Superior temporal gyrus (tissue), 1 donor: ENCODE data around the gene RHPN2.
"Not testable (repeated sequence)": the region's sequence is repeated elsewhere in the genome, so short reads cannot be mapped to it uniquely, and the experiment has no call there.

Experiments
- DNase-seq: peaks from one replicate; pipeline ENCODE4 v3.0.0-alpha.2; 2016; ENCODE audit errors: extremely low spot score

Gene RHPN2

DNA sequence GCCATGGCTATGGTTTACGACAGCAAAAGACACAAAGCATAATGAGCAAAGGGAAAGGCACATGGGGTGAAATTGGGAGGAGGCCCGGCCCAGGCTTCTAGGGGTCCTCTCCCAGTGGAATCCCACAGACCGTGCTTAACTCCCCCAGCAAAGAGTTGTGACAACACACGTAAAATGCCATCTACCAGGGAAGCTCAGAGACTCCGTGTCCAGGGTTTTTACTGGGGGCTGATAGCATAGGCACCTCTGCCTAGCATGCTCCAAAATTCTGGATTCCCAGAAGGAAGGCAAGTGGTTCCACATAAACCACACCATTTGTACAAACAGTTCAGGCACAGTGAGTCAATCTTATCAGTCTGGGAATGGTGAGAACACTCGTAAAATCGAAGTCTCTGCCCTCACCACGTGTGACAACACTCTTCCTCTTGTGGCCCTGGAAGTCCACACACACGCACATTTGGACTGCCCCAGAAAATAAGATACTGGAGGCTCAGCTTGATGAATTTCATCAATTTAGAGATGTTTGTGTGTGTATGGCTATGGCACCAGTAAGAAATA lies 34.9 kb downstream of the RHPN2 start:
- no peak for DNase-seq

DNA sequence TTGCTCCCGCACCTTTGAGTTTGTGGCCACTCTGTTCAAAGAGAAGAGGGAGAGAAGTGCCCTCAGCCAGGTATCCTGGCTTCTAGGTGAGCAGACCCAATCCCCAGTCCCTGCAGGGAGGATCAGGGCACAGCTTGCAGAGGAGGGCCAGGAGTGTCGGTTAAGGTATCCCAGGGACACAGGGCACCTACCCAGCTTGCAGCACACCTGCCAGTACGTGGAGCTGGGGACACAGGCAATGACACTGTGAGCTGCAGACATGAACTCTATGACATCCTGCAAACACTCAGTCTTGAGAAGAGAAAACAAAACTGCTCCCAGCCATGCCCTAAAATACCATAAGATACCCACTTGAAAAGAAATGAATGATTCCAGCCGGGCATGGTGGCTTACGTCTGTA lies 38.1 kb downstream of the RHPN2 start:
- not testable (repeated sequence) for DNase-seq

DNA sequence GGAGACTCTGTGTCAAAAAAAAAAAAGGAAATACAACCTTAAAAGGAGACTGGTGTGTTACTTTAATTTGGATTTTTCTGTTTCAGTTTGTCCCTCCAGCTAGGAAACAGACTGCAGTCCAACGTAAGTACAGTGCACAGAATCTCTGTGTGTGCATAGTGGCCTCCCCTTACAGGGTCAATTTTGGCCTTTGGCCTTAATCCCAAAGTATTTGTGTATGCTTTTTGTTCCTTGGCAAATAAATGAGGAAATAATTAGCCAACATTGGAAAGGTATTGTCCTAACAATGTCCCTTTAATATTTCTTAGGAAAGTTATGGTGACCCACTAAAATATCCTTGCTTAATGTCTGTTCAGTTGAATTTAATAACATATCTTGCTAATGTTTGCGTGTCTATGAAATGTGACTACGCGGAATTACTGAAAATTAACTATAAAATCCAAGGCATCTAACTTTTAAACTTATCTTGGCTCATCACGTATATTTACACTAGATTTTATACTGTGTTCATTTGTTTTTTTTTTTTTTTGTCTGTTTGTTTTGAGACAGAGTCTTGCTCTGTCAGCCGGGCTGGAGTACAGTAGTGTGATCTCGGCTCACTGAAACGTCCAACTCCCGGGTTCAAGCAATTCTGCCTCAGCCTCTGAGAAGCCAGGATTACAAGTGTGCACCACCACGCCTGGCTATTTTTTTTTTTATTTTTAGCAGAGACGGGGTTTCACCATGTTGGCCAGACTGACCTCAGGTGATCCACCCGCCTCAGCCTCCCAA lies 39.0 kb downstream of the RHPN2 start:
- not testable (repeated sequence) for DNase-seq

DNA sequence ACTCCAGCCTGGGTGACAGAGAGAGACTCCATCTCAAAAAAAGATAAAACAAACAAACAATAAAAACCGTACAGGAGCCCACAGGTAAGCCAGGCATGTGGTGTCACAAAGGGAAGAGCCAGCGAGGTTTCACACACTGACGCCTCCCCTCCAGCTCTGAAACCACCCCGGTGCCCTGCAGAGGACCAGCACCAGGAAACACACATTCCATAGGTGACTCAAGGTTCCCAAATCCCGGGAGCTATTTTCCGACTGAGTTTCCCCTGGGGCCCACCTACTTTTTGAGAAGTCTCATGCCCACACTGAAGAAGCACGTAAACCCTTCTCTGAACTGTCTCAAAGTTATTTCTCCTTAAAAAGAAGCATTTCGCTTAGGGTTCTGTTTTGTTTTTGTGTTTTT lies 40.3 kb downstream of the RHPN2 start:
- no peak for DNase-seq

DNA sequence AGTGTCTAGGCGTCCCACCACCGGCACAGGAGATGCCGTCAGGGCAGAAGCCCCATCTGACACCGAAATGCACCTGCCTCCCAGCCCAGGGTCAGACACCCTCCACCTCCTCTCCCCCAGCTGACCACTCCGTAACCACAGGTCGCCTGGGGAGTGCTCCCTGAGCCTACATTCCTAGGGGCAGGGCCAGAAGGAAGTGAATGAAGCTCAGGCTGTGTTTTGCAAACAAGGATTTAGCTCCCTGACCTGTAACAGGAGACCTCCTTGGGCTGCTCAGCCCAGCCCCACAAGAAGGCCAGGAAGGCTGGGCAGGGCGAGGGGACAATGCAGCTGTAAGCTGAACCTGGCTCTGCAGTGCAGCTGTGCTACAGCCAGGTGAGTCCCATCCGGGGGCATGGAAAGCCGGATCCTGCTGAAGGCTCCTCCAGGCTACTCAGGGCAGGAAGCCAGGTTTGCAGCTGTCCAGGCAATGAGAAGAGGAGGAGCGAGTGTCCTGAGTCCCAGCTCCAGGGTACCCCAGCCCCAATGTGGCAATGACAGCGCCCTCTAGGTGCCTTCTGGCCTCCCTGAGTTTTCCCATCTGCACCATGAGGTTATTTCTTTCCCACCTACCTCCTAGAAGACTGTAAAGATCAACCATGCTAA lies 42.1 kb downstream of the RHPN2 start:
- DNase-seq = no peak

DNA sequence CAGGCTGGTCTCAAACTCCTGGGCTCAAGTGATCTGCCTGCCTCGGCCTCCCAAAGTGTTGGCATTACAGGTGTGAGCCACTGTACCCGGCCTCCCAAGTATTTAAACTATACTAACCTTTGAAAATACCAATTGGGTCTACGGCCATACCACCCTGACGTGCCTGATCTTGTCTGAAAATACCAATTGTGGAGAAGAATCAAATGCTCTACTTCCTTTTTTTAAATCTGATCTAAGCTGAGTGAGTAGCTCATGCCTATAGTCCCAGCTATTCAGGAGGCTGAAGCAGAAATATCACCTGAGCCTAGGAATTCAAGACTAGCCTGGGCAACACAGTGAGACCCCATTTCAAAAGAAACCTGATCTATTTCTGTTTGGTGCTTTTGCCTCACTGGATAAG lies 53.8 kb downstream of the RHPN2 start:
- not testable (repeated sequence) for DNase-seq

DNA sequence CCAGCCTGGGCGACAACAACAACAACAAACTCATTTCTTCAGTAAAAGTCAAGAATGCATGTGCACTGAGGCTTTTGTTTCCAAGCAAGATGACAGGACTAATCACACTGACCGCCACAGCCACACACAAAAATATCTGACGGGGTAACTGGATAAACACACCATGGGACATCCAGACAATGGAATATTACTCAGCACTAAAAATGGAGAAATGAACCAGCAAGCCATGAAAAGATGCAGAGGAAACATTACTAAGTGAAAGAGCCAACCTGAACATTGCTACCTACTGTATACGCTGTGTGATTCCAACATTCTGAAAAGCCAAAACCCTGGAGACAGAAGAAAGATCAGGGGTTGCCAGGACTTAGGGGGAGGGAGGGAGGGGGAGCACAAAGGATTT lies 56.0 kb downstream of the RHPN2 start:
- no peak for DNase-seq

DNA sequence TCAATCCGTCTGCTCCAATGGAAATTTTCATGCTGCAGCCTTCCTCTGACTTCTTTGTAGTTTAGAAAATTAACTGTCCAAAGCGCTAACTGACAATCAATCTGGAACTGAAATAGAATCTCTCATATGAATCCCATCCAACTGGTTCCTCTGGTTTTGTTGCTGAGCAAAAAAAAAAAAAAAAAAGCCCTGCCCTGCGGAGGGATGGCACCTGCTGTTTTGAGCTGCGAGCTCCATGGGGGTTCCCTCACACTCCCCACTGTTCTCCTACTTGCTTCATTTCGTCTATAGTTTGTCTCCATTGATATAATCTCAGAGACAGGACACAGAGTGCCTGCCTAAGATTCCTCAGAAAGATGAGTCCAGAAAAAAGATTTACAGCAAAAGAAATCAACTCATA lies 59.2 kb downstream of the RHPN2 start:
- no peak for DNase-seq

DNA sequence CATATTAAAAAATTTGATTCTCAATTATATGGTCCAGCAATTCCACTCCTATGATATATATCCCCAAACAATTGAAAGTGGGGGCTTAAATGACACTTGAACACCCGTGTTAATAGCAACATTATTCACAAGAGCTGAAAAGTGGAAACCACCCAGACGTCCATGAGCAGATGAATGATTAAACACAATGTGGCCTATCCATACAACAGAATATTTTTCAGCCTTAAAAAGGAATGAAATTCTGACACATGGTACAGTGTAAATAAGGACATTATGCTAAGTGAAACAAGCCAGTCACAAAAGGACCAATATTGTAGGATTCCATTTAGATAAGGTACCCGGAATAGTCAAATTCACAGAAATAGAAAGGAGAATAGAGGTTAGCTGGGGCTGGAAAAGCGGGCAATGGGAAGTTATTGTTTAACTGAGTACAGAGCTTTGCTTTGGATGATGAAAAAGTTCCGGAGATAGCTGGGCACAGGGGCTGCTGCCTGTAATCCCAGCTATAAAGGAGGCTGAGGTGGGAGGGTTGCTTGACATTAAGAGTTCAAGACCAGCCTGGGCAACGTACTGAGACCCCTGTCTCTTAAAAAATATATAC lies 61.2 kb downstream of the RHPN2 start:
- not testable (repeated sequence) for DNase-seq

DNA sequence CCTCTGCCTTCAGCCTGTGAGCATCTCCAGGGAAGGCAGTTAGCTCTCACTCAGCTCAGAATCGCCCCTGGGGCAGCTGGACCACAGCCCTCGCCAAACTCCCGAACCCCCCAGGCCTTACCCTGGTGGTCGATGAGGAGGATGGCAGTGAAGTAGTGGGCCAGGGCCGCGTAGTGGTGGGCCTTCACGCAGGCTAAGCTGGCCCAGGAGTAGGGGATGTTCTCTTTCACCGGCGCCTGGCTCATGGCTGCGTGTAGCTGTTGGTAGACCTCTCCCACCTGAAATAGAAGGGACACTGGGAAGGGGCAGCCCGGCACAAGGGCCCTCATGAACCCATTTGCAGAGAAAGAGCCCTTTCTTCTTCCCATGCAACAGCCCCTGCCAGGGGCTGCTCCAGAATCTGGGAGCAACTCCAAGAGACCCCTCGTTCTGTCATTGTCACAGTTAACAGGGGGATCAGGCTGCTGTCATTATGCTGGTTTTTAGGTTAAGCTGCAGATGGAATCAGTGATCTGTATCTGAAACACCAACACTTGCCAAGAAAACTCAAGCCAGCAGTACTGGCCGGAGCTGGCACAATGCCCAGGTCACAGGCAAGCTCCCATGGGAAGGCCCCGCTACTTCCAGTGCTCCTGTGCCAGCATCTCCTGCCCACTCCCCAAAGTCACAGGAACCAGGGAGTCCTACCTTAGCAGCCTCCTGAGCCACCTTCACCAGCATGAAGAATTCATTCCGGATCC lies 62.4 kb downstream of the RHPN2 start:
- peak; percentile 9 for DNase-seq

DNA sequence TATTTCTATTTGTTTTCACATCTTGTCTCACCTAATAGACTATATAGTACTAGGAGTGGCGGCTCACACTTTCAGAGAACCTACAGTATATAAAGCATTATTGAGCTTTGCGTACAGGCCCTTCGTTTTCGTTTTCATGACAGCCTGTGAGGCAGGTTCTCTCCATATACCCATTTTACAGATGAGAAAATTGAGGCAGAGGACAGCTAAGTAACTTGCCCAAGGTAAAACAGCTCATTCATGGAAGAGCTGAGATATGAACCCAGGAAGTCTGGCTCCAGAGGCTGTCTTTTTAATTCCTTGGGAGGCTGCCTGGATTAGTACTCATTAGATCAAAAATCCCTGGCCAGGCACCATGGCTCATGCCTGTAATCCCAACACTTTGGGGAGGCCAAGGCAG lies 63.8 kb downstream of the RHPN2 start:
- no peak for DNase-seq

DNA sequence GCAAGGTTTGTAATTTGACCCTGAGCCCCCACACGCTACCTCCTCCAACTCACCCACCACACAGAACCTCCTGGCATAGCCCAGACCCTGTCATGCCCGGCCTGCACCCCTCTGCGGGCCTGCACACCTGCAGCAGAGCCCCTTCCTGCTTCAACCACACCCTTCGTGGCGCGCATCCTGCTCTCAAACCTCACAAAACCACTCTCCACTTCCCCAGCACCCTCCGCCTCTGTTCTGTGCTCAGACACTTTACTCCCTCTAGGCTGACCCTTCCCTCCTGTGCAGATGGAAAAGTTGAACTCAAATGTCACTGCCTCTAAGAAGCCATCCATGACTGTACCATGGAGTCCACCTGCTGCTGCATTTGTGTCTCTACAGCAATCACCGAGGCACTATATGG lies 64.2 kb downstream of the RHPN2 start:
- no peak for DNase-seq

DNA sequence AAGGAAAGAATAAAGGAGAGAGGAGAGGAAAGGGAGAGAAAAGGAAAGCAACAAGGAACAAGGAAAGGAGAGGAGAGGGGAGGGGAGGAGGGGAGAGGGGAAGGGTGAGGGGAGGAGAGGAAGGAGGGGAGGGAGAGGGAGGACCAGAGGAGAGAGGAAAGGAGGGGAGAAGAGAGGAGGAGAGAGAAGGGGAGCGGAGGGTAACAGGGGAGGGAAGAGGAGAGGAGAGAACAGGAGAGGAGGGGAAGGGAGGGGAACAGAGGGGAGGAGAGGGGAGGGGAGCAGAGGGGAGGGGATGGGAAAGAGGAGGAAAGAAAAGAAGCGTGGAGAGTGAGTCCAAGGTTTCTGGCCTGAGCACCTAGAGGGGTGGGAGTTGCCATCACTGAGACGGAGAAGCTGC lies 66.0 kb downstream of the RHPN2 start:
- no peak for DNase-seq

DNA sequence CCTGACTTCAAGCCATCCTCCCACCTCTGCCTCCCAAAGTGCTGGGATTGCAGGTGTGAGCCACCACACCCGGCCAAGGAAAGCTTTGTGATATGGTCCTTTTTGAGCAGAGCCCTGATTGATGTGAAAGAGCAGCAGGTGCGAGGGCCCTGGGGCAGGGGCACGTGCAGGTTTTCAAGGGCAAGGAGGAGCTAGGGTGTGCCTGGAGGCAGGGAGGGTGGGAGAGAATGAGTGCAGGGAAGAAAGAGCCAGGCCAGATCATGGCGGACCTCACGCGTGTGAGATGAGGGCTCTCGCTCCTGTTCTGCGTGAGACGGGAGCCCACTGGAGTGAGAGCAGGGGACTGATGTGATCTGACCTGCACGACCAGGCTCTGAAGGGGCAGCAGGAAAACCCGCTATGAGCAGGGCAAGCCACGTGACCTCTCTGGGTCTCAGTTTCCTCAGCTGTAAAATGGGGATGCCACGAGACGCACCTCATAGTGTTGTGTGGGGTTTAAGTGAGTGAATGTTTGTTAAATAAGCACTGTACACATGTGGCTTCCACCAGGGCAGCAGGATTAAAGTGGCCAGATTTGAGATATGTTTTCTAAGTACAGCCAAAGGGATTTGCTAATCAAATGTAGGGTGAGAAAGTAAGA lies 66.9 kb downstream of the RHPN2 start:
- no peak for DNase-seq

DNA sequence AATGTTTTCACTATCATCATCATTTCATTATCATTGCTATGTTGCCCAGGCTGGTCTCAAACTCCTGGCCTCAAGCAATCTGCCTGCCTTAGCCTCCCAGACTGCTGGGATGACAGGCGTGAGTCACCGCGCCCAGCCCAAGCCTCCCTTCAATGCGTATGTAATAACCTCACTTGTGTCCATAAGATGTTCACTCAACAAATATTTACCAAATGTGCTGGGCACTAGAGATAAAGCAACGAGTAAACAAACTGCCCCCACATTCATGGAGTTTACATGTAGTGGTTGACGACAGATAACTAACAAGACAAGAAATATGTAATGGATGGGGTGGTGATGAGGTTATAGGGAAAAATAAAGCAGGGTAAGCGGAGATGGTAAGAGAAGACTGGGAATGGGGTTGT lies 67.6 kb downstream of the RHPN2 start:
- not testable (repeated sequence) for DNase-seq

DNA sequence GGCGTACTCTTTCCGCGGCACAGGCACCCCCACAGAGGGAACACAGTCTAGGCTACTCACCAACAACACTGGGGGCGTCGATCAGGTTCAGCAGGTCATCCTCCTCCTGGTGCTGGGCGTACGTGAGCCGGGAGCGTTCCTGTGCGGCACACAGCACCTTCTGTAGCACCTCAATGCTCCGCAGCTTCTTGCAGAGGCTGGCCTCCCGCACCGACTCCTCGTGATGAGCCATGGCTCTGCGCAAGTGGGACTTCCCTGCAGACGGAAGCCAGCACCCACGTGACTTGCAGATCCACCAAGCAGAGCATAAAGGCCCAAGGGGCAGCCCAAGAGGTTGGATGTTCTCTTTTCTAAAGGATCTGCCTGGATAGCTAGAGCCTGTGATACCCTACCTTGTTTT lies 68.7 kb downstream of the RHPN2 start:
- DNase-seq = not testable (repeated sequence)

DNA sequence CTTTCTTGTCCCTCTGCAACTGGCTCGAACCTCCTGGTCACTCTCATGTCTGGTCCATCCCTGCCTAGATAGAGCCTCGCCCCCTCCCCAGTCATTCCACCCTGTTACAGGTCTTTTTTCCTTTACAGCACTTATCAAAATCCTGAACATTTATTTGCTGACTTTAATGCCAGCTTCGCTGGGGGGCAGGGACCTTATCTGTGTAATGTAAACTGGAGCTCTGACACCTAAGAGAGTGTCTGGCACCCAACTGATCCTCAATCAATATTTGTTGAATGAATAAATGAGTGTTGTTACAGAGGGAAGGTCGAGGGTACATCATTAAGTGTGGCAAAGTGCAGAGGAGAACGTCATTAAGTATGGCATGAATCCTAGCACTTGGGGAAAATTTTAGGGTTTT lies 76.0 kb downstream of the RHPN2 start:
- DNase-seq = no peak

DNA sequence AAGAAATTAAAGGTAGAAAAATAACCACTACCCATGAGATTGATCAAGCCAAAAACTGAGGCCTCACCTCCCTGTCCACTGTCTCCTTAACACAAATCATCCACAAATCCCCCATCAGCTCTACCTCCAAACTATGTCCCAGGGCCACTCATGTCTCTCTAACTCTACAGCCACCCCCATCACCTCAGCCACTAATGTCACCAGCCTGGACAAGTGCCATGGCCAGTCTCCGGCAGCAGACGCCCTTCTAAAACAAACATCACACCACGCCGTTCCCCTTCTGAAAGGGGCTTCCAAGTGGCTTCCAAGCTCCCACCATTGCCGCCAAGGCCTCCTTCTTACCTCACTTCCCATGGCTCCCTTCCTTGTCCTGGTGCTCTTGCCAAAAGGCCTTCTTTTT lies 76.4 kb downstream of the RHPN2 start:
- not testable (repeated sequence) for DNase-seq

DNA sequence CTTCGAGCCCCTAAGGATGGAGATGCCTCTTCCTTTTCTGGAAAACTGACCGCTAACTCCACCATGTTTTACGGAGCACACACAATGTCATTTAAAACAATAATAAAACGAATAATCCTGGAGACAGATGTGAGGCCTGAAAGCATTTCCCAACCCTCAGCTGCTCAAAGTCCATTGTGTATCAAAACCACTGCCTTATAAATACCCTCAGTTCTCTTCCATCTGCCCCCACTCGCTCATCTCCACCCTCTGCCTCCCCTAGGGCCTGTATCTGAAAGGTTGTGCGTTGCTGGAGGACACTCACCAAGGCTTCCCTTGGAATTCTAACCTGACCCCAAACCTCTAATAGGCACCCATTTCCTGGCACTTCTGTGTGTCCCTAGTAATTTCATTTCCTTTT lies 82.2 kb downstream of the RHPN2 start:
- not testable (repeated sequence) for DNase-seq

DNA sequence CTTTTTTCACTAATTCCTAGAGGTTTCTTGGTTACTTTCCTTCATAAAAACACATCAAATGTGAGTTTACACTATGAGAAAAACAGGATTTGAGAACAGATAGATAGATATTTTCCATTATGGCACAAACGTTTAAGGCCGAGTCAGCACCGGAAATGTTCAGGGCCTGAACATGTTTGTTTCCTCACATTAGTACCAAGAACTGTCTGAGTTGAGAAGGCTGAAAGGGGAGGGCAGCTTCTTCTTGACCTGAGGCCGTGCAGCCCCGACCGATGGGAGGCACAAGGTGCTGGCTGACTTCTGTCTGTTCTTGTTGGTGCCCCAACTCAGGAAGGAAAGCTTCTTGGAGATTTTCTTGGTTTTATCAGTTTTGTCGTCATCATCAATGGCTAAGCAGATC lies 84.9 kb downstream of the RHPN2 start:
- DNase-seq = not testable (repeated sequence)

DNA sequence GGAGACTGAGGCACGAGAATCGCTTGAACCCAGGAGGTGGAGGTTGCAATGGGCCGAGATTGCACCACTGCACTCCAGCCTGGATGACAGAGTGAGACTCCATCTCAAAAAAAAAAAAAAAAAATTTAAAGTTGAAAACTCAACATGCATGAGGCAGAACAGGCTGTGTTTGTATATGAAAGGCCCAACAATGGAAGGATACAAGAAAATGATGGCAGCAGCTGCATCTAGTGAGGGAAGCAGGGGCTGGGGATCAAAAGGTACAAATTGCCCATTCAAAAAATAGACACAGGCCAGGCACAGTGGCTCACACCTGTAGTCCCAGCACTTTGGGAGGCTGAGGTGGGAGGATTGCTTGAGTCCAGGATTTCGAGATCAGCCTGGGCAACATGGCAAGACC lies 86.9 kb downstream of the RHPN2 start:
- not testable (repeated sequence) for DNase-seq

DNA sequence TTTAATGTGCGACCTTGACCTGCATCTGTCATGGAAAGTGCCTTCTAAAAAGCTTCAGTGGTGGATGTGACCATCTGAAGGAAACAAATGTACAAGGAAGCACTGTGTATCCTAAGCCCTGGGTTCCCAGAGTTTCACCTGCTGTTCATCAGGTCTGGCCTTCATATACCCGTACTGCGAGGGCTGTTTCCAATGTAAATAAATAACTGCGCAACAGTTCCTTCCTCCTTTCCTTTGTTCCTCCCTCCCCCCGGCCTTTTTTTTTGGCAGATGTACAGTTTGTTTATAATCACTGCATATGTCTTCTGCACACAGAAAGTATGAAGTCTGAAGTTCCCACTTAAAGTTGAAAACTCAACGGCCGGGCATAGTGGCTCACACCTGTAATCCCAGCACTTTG lies 87.4 kb downstream of the RHPN2 start:
- DNase-seq = no peak
